ENCODE measurements around the gene PRAME.
"Not testable (repeated sequence)": the region's sequence is repeated elsewhere in the genome, so short reads cannot be mapped to it uniquely, and the experiment has no call there.

GRCh38 chr22:22514431-22514830 lies 44.6 kb downstream of the PRAME start:
- TF ChIP-seq, protein P1, sequence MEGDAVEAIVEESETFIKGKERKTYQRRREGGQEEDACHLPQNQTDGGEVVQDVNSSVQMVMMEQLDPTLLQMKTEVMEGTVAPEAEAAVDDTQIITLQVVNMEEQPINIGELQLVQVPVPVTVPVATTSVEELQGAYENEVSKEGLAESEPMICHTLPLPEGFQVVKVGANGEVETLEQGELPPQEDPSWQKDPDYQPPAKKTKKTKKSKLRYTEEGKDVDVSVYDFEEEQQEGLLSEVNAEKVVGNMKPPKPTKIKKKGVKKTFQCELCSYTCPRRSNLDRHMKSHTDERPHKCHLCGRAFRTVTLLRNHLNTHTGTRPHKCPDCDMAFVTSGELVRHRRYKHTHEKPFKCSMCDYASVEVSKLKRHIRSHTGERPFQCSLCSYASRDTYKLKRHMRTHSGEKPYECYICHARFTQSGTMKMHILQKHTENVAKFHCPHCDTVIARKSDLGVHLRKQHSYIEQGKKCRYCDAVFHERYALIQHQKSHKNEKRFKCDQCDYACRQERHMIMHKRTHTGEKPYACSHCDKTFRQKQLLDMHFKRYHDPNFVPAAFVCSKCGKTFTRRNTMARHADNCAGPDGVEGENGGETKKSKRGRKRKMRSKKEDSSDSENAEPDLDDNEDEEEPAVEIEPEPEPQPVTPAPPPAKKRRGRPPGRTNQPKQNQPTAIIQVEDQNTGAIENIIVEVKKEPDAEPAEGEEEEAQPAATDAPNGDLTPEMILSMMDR (IDR thresholded peaks at IDR 0.05; ENCODE audit: insufficient read depth, low read length, poor library complexity, severe bottlenecking): not testable (repeated sequence)
- TF ChIP-seq EZH2phosphoT487 (conservative IDR thresholded peaks at IDR 0.05; ENCODE audit: low read length): not testable (repeated sequence)
